Liver (tissue), 9 donors: ENCODE measurements around the gene PPP1R16B. TPM values are rescaled to one million over a fixed set of nuclear protein-coding genes. Genes with fewer than 3 reads are reported as not detected.

Source experiments
- DNase-seq: peaks from one replicate; pipeline ENCODE4 v3.0.0-alpha.2; 2017; ENCODE audit warnings: low spot score
- H3K27ac ChIP-seq, 2 donors: one replicate each; pipeline ENCODE4 v1.7.0; 2013; ENCODE audit warnings: inconsistent platforms in 2 of 2, low read length in 2 of 2, control low read depth in 1 of 2, low read depth in 1 of 2, mild to moderate bottlenecking in 1 of 2
- H3K27me3 ChIP-seq, 4 donors: one replicate each; pipeline versions ENCODE4 v1.6.1 to v1.7.0; 2013; ENCODE audit warnings: low read length in 3 of 4, inconsistent platforms in 1 of 4, mild to moderate bottlenecking in 1 of 4, moderate library complexity in 1 of 4; ENCODE audit not compliant: control insufficient read depth in 4 of 4, insufficient read depth in 4 of 4
- H3K36me3 ChIP-seq, 4 donors: one replicate each; pipeline versions ENCODE4 v1.6.1 to v1.7.0; 2013; ENCODE audit warnings: low read length in 3 of 4, mild to moderate bottlenecking in 3 of 4, low read depth in 1 of 4, moderate library complexity in 1 of 4; ENCODE audit not compliant: control insufficient read depth in 4 of 4, insufficient read depth in 3 of 4
- H3K4me1 ChIP-seq, 4 donors: one replicate each; pipeline versions ENCODE4 v1.6.1 to v1.7.0; 2013; ENCODE audit warnings: low read length in 3 of 4, mild to moderate bottlenecking in 3 of 4, moderate library complexity in 1 of 4; ENCODE audit not compliant: control insufficient read depth in 4 of 4, insufficient read depth in 4 of 4
- H3K4me3 ChIP-seq, 3 donors: one replicate each; pipeline versions ENCODE4 v1.6.1 to v1.7.0; 2013; ENCODE audit warnings: low read length in 3 of 3, control low read depth in 1 of 3, low read depth in 1 of 3, mild to moderate bottlenecking in 1 of 3
- H3K9ac ChIP-seq, 2 donors: one replicate each; pipeline ENCODE4 v1.7.0; 2013; ENCODE audit warnings: low read length in 2 of 2, mild to moderate bottlenecking in 2 of 2, moderate library complexity in 2 of 2, control low read depth in 1 of 2, low read depth in 1 of 2
- H3K9me3 ChIP-seq, 4 donors: one replicate each; pipeline versions ENCODE4 v1.6.1 to v1.7.0; 2013; ENCODE audit warnings: low read length in 3 of 4; ENCODE audit not compliant: control insufficient read depth in 4 of 4
- ATF3 ChIP-seq: IDR thresholded peaks from 2 replicates; pipeline ENCODE4 v1.6.1; 2016; ENCODE audit warnings: antibody characterized with exemption
- CTCF ChIP-seq: fragments of 150-350 bp; IDR thresholded peaks from 2 replicates; pipeline ENCODE4 v1.5.1; 2017; ENCODE audit warnings: improper control_type of control experiment, low read depth, low read length; ENCODE audit not compliant: missing input control
- EGR1 ChIP-seq, 2 donors: IDR thresholded peaks; 2 replicates each; pipeline ENCODE4 v1.6.1; 2016 to 2018; ENCODE audit warnings: antibody characterized with exemption in 2 of 2, low read depth in 2 of 2
- FOXA1 ChIP-seq: IDR thresholded peaks from 2 replicates; pipeline ENCODE4 v1.6.1; 2016; ENCODE audit warnings: antibody characterized with exemption
- FOXA2 ChIP-seq: IDR thresholded peaks from 2 replicates; pipeline ENCODE4 v1.6.1; 2016; ENCODE audit warnings: antibody characterized with exemption
- GABPA ChIP-seq, 2 donors: IDR thresholded peaks in 1 of 2; conservative IDR thresholded peaks in 1 of 2; 2 replicates each; pipeline ENCODE4 v1.6.1; 2016; ENCODE audit warnings: antibody characterized with exemption in 2 of 2, mild to moderate bottlenecking in 1 of 2, moderate library complexity in 1 of 2
- HNF4A ChIP-seq, 2 donors: conservative IDR thresholded peaks; 2 replicates each; pipeline ENCODE4 v1.6.1; 2016; ENCODE audit warnings: antibody characterized with exemption in 2 of 2, mild to moderate bottlenecking in 2 of 2
- HNF4G ChIP-seq: IDR thresholded peaks from 2 replicates; pipeline ENCODE4 v1.6.1; 2016; ENCODE audit warnings: antibody characterized with exemption
- JUND ChIP-seq, 2 donors: IDR thresholded peaks; 2 replicates each; pipeline ENCODE4 v1.6.1; 2016; ENCODE audit warnings: antibody characterized with exemption in 2 of 2
- MAX ChIP-seq: IDR thresholded peaks from 2 replicates; pipeline ENCODE4 v1.6.1; 2016; ENCODE audit warnings: antibody characterized with exemption
- NR2F2 ChIP-seq: IDR thresholded peaks from 2 replicates; pipeline ENCODE4 v1.6.1; 2016; ENCODE audit warnings: antibody characterized with exemption
- RAD21 ChIP-seq, 2 donors: IDR thresholded peaks; 2 replicates each; pipeline ENCODE4 v1.6.1; 2016; ENCODE audit warnings: antibody characterized with exemption in 2 of 2, mild to moderate bottlenecking in 2 of 2
- REST ChIP-seq: IDR thresholded peaks from 2 replicates; pipeline ENCODE4 v1.6.1; 2016; ENCODE audit warnings: antibody characterized with exemption, mild to moderate bottlenecking
- RXRA ChIP-seq, 2 donors: IDR thresholded peaks; 2 replicates each; pipeline ENCODE4 v1.6.1; 2017 to 2018; ENCODE audit warnings: antibody characterized with exemption in 2 of 2, mild to moderate bottlenecking in 1 of 2
- SP1 ChIP-seq: IDR thresholded peaks from 2 replicates; pipeline ENCODE4 v1.6.1; 2018; ENCODE audit warnings: antibody characterized with exemption, mild to moderate bottlenecking
- TAF1 ChIP-seq: conservative IDR thresholded peaks from 2 replicates; pipeline ENCODE4 v1.6.1; 2016; ENCODE audit warnings: antibody characterized with exemption, mild to moderate bottlenecking
- YY1 ChIP-seq: IDR thresholded peaks from 2 replicates; pipeline ENCODE4 v1.6.1; 2016; ENCODE audit warnings: antibody characterized with exemption, mild to moderate bottlenecking
- ZBTB33 ChIP-seq: IDR thresholded peaks from 2 replicates; pipeline ENCODE4 v1.6.1; 2016; ENCODE audit warnings: antibody characterized with exemption
- WGBS: extraction: QIAGEN DNeasy Blood & Tissue Kit; methylation state at CpG from one replicate; pipeline ENCODE4 v1.1.7; 2013; 5-methylcytosine and 5-hydroxymethylcytosine counted together
- polyA plus RNA-seq, 2 donors: library from polyadenylated mRNA; stranded (reverse) in 1 of 2; unstranded in 1 of 2; fragments of 200-250 nt in 1 of 2; fragments of >200 nt in 1 of 2; fragmentation: Nextera tagmentation in 1 of 2; extraction: Ambion mirVana in 1 of 2; gene quantifications; one replicate each; pipeline versions ENCODE4 v1.2.1 to v1.2.3, GENCODE V29; 2013 to 2015
- total RNA-seq, 2 donors: library from RNA; depleted of rRNA; stranded (reverse); fragments of >200 nt; gene quantifications; one replicate each; pipeline ENCODE4 v1.2.3, GENCODE V29; 2014
- donor health status: healthy.
- donor health status: healthy.
- donor health status: healthy.
- donor health status: healthy.
- donor health status: healthy.

Gene PPP1R16B
- total and polyA plus RNA-seq, 4 donors: 0.84 to 5.7 (median 1.2) TPM

- Histone ChIP-seq H3K27ac (no peak overlapping the region), H3K27me3 (no peaks in the 10 kb centered on the region), H3K4me1 (peaks cover 3 to 11% (median 5%) of the 10 kb centered on the region in 4 donors), H3K36me3 (no peaks in the 10 kb centered on the region), H3K9me3 (no peaks in the 10 kb centered on the region), H3K9ac (no peak overlapping the region), H3K4me3 (no peak overlapping the region)
- WGBS: 87% methylated on average over 11 of the region's 11 CpGs
- no peak for DNase-seq
- TF ChIP-seq YY1 (no peak), GABPA (IDR thresholded peaks at IDR 0.05 in 1 of 2, conservative IDR thresholded peaks at IDR 0.05 in 1 of 2) (no peak), ZBTB33 (no peak), CTCF (no peak), FOXA1 (no peak), HNF4A (conservative IDR thresholded peaks at IDR 0.05) (no peak), MAX (no peak), TAF1 (no peak)
These were observed 86.8 kb downstream of the PPP1R16B start for GRCh38 chr20:38892091-38892981.

- Histone ChIP-seq H3K36me3 (no peaks in the 10 kb centered on the region), H3K9ac (no peak overlapping the region), H3K4me3 (no peak overlapping the region), H3K27me3 (no peaks in the 10 kb centered on the region), H3K27ac (no peak overlapping the region), H3K4me1 (peaks cover 3 to 6% (median 4%) of the 10 kb centered on the region in 4 donors), H3K9me3 (no peaks in the 10 kb centered on the region)
- 49% methylated on average over 6 of the region's 6 CpGs for WGBS
- TF ChIP-seq ZBTB33 (no peak), JUND (IDR thresholded peaks at IDR 0.05) (no peak), RAD21 (IDR thresholded peaks at IDR 0.05) (no peak), FOXA2 (no peak), HNF4A (conservative IDR thresholded peaks at IDR 0.05) (no peak), REST (no peak), RXRA (IDR thresholded peaks at IDR 0.05) (no peak), TAF1 (no peak), ATF3 (no peak), SP1 (no peak), GABPA (IDR thresholded peaks at IDR 0.05 in 1 of 2, conservative IDR thresholded peaks at IDR 0.05 in 1 of 2) (no peak), HNF4G (no peak), EGR1 (IDR thresholded peaks at IDR 0.05; ENCODE audit: low read depth in 2 of 2) (no peak), NR2F2 (no peak), MAX (no peak), FOXA1 (no peak), YY1 (no peak)
- DNase-seq: no peak
These were observed 87.6 kb downstream of the PPP1R16B start for GRCh38 chr20:38893056-38893564.
